GM12891 (cell line): Measurements from ENCODE around the gene TMEM115. TPM values are rescaled to one million over a fixed set of nuclear protein-coding genes. Genes with fewer than 3 reads are reported as not detected.
A peak's percentile ranks its signal among the peaks of the same experiment; 100 is the strongest.

Experiments used
- DNase-seq: peaks from one replicate; pipeline ENCODE4 v3.0.0; 2011; ENCODE audit warnings: low spot score; ENCODE audit not compliant: insufficient read length
- FAIRE-seq: peaks from 2 replicates; lab custom pipeline; 2011; peaks lifted over from hg19 to GRCh38; lab: Jason Lieb, UNC
- PAX5 ChIP-seq: IDR thresholded peaks from 2 replicates; pipeline ENCODE4 v1.6.1; 2011; ENCODE audit warnings: low read length, moderate library complexity, mild to moderate bottlenecking; ENCODE audit not compliant: insufficient read depth, severe bottlenecking
- POLR2A ChIP-seq: IDR thresholded peaks from 2 replicates; pipeline ENCODE4 v1.6.1; 2011; ENCODE audit warnings: low read depth, low read length, control low read depth
- POLR2AphosphoS5 ChIP-seq: IDR thresholded peaks from 2 replicates; pipeline ENCODE4 v1.6.1; 2011; ENCODE audit warnings: low read depth, low read length, control low read depth
- POU2F2 ChIP-seq: IDR thresholded peaks from 2 replicates; pipeline ENCODE4 v1.6.1; 2011; ENCODE audit warnings: low read depth, mild to moderate bottlenecking, control low read depth, low read length, moderate library complexity
- SPI1 ChIP-seq: IDR thresholded peaks from 2 replicates; pipeline ENCODE4 v1.6.1; 2011; ENCODE audit warnings: low read depth, low read length, control low read depth
- TAF1 ChIP-seq: IDR thresholded peaks from 2 replicates; pipeline ENCODE4 v1.6.1; 2011; ENCODE audit warnings: low read depth, low read length, control low read depth
- polyA plus RNA-seq: library from polyadenylated mRNA; unstranded; fragments of >200 nt; gene quantifications from one replicate; pipeline ENCODE4 v1.2.1, GENCODE V29; 2012; ENCODE audit warnings: low read depth, missing spikeins, inconsistent platforms; ENCODE audit not compliant: missing spikeins

The TMEM115 gene, protein sequence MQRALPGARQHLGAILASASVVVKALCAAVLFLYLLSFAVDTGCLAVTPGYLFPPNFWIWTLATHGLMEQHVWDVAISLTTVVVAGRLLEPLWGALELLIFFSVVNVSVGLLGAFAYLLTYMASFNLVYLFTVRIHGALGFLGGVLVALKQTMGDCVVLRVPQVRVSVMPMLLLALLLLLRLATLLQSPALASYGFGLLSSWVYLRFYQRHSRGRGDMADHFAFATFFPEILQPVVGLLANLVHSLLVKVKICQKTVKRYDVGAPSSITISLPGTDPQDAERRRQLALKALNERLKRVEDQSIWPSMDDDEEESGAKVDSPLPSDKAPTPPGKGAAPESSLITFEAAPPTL
- polyA plus RNA-seq: 9.6 TPM

DNA sequence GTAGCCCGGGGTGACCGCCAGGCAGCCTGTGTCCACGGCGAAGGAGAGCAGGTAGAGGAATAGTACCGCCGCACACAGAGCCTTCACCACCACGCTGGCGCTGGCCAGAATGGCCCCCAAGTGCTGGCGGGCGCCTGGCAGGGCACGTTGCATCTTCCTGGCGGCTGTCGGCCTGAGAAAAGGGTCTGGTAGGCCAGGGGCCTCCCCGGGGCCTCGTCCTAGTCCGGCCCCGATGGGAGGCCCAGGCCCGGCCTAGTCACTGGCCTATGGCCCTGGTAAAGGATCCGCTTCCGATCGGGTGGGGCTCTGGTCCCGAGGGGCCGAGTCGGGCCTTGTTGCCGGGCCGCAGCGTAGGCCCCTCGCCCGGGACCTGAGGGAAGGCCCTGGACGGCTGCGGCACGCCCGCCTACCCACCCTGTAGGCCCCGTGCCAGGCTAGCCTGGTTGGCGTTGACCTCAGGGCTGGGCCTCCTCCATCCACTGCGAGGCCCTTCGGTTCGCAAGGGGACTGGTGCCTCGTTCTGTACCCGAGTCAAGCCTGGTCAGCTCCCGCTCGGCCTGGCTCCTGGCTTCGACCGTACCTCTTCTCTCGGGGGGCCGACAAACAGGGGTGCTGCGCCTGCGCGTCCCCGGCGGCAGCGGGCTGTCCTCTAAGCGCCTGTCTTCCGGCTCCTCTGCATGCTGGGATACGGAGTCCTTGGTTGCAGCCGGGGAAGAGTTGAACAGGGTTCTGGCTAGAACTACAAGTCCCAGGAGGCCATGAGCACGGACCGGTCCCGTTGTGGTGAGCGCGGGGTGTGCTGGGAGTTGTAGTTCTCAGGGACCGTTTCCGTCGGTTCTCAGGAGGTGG is at the start of gene TMEM115:
Gene TMEM115, minus strand, starts transcription at position 611 of the 849 bp plus-strand sequence. Its CDS starts 458 bp downstream, at position 153.
- FAIRE-seq (peak; percentile 99), DNase-seq (peak; percentile 99)
- TF ChIP-seq POLR2AphosphoS5: peak; percentile 75
- TF ChIP-seq PAX5: peak; percentile 64
- no peak; the same call in 1 of the 2 replicates for TF ChIP-seq TAF1
- TF ChIP-seq POU2F2: peak; percentile 44
- TF ChIP-seq POLR2A: peak; percentile 65; the same call in 1 of the 2 replicates
- no peak for TF ChIP-seq SPI1

DNA sequence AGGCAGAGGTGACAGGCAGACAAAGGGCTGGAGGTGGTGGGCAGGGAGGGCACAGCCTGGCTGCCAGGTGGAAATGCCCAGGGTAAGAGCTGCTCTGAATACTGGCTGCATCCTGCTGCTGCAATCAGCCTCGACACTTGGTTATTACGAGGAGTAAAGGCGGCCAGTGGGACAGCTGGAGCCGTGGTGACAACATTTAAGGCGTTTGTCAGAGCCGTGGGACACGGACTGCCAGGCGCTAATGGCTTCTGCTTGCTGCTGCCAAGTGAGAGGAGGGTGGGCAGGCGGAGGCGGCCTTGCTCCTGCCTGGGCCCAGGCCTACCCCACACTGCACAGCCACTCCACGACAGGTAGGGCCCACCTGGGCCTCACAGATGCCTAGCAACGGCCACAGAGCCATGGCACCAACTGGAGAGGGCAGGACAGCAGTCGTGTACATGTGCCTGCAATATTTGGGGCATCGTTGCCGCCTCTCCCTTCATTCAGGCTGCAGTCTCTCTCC is 49.2 kb upstream of the TMEM115 start:
- TF ChIP-seq SPI1: no peak
- no peak for TF ChIP-seq POU2F2
- no peak for TF ChIP-seq POLR2A
- no peak for TF ChIP-seq TAF1
- TF ChIP-seq PAX5: no peak
- TF ChIP-seq POLR2AphosphoS5: no peak
- no peak for FAIRE-seq

DNA sequence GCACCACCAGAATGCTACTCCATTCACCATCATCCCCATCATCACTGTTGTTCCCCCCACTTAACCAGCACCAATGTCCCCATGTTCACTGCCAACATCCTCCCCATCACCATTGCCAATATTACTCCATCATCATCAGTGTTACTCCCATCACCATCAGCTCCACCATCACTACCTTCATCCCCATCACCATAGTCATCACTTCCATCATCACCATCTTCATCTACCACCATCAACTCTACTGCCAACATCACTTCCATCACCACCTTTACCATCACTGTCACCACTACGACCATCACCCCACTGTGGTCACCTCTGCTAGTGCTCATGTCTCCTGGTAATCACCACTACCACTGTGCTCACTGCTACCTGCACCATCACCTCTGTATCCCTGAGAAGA is 47.2 kb upstream of the TMEM115 start:
- TF ChIP-seq PAX5: no peak
- no peak for TF ChIP-seq POU2F2
- no peak for TF ChIP-seq SPI1
- TF ChIP-seq TAF1: no peak
- TF ChIP-seq POLR2AphosphoS5: no peak
- TF ChIP-seq POLR2A: no peak
- no peak for FAIRE-seq
- no peak for DNase-seq

More for the DNA sequence above, 49.2 kb upstream of the TMEM115 start:
- no peak for DNase-seq

DNA sequence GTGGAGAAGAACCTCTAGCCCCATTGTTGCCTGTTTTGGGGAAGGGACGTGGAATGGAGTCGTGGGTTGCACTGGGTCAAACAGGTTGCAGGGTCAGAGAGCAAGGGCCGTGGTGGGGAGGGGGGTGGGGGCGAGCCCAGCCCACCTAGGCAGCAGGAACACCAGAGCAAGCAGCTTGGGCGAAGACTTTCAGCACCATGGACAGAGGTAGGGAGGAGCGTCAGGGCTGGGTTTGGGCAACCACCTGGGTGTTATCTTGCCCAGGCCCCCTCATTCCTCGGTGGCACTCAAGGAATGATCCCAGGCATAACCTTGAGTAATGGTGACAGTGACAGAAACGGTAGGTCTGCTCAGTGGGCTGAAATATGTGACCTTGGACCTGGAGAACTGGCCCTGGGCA is 45.9 kb upstream of the TMEM115 start:
- FAIRE-seq: no peak
- TF ChIP-seq SPI1 (no peak), POLR2A (no peak), TAF1 (no peak), POU2F2 (no peak), PAX5 (no peak)
- DNase-seq: no peak

DNA sequence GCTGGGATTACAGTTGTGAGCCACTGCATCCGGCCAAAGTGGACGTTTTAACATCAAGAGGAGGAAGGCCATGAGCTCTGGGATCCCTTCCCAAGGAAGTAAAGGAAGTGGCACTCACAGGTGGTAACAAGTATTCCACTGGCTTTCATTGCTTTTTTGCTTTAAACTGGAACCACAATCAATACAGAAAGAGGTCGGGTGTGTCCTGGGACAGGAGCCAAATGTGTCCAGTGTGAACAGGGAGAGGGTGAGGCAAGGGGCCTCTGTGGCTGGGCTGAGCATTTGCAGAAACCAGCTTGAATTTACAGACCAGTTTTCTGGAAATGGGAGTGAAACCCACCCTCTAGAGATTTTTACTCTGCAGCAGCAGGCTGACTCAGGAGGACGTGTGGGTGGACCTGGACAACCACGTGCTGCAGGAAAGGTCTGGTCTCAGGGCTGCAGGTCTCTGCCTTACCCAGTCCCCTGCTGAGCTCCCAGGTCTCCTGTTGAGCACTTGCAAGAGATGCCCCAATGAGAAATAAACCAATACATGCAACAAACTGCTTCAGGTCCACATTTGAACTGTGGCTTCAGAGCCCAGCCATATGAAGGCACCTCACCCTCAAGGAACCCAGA is 42.8 kb upstream of the TMEM115 start:
- no peak for FAIRE-seq
- TF ChIP-seq SPI1 (no peak), POLR2AphosphoS5 (no peak), PAX5 (no peak), TAF1 (no peak), POLR2A (no peak), POU2F2 (no peak)

DNA sequence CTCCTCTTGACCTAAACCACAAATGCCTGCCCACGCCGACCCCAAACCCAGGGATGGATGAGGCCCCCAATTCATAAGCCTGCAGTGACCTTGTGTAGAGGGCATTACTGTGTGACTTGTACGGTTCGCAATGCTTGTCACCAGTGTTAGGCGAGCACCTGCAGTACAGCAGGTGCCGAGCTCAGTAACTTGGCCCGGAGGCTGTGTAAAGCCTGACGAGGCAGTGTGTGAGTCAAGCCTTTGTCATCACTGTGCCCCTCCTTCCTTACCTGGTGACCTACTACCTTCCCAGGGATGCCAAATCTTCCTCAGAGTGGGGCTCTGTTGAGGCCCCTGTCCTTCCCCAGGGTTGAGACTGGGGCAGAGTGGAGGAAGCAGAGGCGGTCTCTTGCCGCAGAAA is 37.2 kb upstream of the TMEM115 start:
- FAIRE-seq (no peak), DNase-seq (no peak)
- TF ChIP-seq POLR2A (no peak), SPI1 (no peak), PAX5 (no peak), POLR2AphosphoS5 (no peak), TAF1 (no peak), POU2F2 (no peak)

More for the DNA sequence above, 42.8 kb upstream of the TMEM115 start:
- DNase-seq: no peak

DNA sequence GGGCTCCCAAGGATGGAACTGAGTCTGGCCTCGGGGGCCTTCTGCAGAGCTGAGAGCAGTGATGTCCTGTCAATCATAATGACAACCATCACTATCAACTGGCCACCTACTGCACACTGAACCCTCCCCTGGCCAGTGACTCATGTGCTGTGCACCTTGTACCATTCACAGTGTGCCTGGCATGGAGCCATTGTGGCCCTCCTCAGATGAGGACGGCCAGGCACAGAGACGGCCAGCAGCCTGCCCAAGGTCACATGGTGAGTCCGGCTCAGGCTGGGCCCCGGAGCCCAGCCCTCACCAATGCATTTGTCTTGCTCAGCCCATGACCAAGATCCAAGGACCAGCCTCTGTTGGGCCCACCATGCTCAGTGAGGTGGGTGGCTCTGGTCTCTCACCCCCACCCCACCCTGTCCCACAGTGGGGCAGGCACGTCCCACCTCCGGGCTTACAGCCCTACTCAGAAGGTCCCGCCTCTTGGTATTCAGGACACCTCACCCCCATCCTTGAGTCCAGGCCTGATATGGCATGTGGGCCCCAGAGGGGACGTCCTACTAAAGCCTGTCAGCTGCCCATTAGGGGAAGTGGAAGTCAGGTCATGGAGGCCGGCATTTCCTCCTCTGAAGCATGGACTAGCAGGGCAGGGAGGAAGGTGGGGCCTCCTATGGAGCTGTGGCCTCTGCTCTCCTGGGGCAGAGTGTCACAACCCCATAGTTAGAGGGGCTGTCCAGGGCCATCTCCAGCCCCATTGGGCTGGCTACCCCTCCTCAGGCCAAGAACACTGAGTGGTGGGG is 35.9 kb upstream of the TMEM115 start:
- TF ChIP-seq SPI1 (no peak), POU2F2 (no peak), TAF1 (no peak), PAX5 (no peak), POLR2A (no peak), POLR2AphosphoS5 (no peak)
- FAIRE-seq: no peak
- DNase-seq: no peak

DNA sequence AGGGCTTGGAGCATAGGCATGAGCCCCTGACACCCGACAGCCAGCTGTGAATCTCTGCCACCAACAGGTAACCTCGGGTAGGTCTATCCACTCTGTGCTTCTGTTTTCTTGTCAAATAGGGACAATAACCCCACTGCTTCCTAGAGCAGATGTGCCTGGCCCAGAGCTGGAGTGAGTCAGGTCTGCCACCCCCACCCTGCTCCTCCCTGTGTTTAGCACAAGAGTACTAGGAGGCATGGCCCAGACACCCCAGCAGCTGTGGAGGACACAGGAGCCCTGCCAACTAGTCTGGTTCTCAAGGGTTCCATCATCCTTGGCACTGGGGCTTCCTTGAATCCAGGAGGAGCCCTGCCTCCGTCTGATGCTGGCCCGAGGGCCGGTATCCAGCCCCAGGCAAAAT is 33.7 kb upstream of the TMEM115 start:
- DNase-seq (no peak), FAIRE-seq (no peak)
- no peak for TF ChIP-seq PAX5
- TF ChIP-seq SPI1: no peak
- TF ChIP-seq TAF1: no peak
- TF ChIP-seq POLR2AphosphoS5: no peak
- no peak for TF ChIP-seq POU2F2
- TF ChIP-seq POLR2A: no peak
